Fibroblast of pulmonary artery (primary cell): ENCODE measurements around the gene MKNK2.

Source experiments
- DNase-seq: peaks from one replicate; pipeline ENCODE4 v3.0.0-alpha.2; 2010; ENCODE audit warnings: low read depth
- H3K4me3 ChIP-seq: replicated peaks from 2 replicates; pipeline ENCODE4 v1.5.1; 2011; ENCODE audit warnings: low read depth, mild to moderate bottlenecking, control low read depth, low read length, moderate library complexity
- TF ChIP-seq, protein P1 (sequence below): IDR thresholded peaks from 2 replicates; pipeline ENCODE4 v1.5.1; 2011; ENCODE audit warnings: mild to moderate bottlenecking, control low read depth, low read length, inconsistent platforms; ENCODE audit errors: missing control alignments

Gene MKNK2

GRCh38 chr19:2084993-2085720 lies 34.1 kb upstream of the MKNK2 start:
- H3K4me3 ChIP-seq: no peak overlapping the region
- TF ChIP-seq, protein P1, sequence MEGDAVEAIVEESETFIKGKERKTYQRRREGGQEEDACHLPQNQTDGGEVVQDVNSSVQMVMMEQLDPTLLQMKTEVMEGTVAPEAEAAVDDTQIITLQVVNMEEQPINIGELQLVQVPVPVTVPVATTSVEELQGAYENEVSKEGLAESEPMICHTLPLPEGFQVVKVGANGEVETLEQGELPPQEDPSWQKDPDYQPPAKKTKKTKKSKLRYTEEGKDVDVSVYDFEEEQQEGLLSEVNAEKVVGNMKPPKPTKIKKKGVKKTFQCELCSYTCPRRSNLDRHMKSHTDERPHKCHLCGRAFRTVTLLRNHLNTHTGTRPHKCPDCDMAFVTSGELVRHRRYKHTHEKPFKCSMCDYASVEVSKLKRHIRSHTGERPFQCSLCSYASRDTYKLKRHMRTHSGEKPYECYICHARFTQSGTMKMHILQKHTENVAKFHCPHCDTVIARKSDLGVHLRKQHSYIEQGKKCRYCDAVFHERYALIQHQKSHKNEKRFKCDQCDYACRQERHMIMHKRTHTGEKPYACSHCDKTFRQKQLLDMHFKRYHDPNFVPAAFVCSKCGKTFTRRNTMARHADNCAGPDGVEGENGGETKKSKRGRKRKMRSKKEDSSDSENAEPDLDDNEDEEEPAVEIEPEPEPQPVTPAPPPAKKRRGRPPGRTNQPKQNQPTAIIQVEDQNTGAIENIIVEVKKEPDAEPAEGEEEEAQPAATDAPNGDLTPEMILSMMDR: no peak
- DNase-seq: peak; percentile 38

DNA sequence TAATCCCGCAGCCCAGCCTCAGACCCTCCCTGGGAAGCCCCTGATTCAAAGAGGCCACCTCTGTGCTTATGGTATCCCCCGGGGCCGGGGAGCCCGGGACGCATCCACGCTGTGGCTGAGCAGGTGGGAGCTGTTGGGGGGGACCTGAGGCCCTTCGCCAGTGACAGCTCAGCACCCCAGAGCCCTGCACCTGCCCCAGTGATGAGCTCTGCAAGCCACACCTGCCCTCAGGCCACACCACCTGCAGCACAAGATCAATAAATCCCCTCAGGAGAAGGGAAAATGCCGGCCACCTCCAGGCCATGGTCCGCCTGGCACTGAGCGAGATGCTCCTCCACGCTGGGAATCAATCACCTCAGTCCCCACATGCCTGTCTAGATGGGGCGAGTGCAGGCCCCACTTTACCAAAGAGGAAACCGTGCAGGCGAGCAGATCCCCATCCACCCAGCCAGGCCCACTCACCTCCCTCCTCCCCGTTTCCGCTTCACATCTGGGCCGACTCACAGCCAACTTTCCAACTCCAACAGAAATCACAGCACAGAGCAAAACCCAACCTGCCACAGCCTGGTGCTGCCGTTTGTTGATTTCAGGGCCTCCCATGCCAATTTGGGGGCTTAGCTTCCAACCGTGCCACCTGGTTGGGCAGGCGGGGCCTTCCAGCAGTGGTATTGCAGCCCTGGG lies 32.3 kb upstream of the MKNK2 start:
- TF ChIP-seq, protein P1: no peak
- no peak for DNase-seq
- no peak overlapping the region for H3K4me3 ChIP-seq

GRCh38 chr19:2081873-2082810 lies 31.1 kb upstream of the MKNK2 start:
- H3K4me3 ChIP-seq: no peak overlapping the region
- TF ChIP-seq, protein P1: no peak
- no peak for DNase-seq

GRCh38 chr19:2080336-2080988 lies 29.4 kb upstream of the MKNK2 start:
- DNase-seq: no peak
- TF ChIP-seq, protein P1: no peak
- H3K4me3 ChIP-seq: no peak overlapping the region

GRCh38 chr19:2079865-2080301 lies 28.8 kb upstream of the MKNK2 start:
- no peak overlapping the region for H3K4me3 ChIP-seq
- no peak for DNase-seq
- TF ChIP-seq, protein P1: no peak

- TF ChIP-seq, protein P1: no peak
- H3K4me3 ChIP-seq: no peak overlapping the region
- DNase-seq: no peak
These were observed 28.2 kb upstream of the MKNK2 start for GRCh38 chr19:2079076-2079864.
